OCI-LY7 (cell line): ENCODE results near the gene FOS. TPM values are rescaled to one million over a fixed set of nuclear protein-coding genes. Genes with fewer than 3 reads are reported as not detected.
A peak's percentile ranks its signal among the peaks of the same experiment; 100 is the strongest.

Experiments used
- BruUV-seq: library from RNA; stranded (reverse); fragments of 400-500 nt; replicated peaks from 2 replicates; lab custom pipeline; 2021; lab: Mats Ljungman, UMichigan
- CTCF ChIA-PET: fragments of 300-600 bp; sonication (Branson Sonifier 250); formaldehyde crosslinking; loops from one replicate; lab custom pipeline; 2022; ENCODE audit warnings: antibody characterized with exemption; ENCODE audit not compliant: unreplicated experiment; lab: Charles Lee
- POLR2A ChIA-PET: fragments of 300-600 bp; sonication (Branson Sonifier 250); formaldehyde crosslinking; loops from one replicate; lab custom pipeline; 2022; ENCODE audit warnings: antibody characterized with exemption; lab: Charles Lee
- DNase-seq: peaks from one replicate; pipeline ENCODE4 v3.0.0-alpha.2; 2015; ENCODE audit warnings: low spot score
- H2AFZ ChIP-seq: fragments of 200-600 bp; sonication (generic), shearing (Covaris generic); 2 replicates; pipeline ENCODE4 v1.6.1; 2014; ENCODE audit warnings: mild to moderate bottlenecking, antibody characterized with exemption, low read length, moderate library complexity
- H3K27ac ChIP-seq: fragments of 200-600 bp; sonication (generic); 2 replicates; pipeline ENCODE4 v1.5.1; 2014; ENCODE audit warnings: mixed run types, low read depth, mild to moderate bottlenecking, moderate library complexity, low read length, inconsistent platforms; ENCODE audit not compliant: poor library complexity, severe bottlenecking
- H3K36me3 ChIP-seq: fragments of 200-600 bp; sonication (generic); 2 replicates; pipeline ENCODE4 v1.6.1; 2014; ENCODE audit warnings: mild to moderate bottlenecking, antibody characterized with exemption, low read length, moderate library complexity, mixed read lengths; ENCODE audit not compliant: insufficient read depth
- H3K4me1 ChIP-seq: fragments of 200-600 bp; sonication (generic); 2 replicates; pipeline ENCODE4 v1.5.1; 2014; ENCODE audit warnings: mild to moderate bottlenecking, low read length; ENCODE audit not compliant: insufficient read depth, poor library complexity, severe bottlenecking
- H3K4me2 ChIP-seq: fragments of 200-600 bp; sonication (generic); 2 replicates; pipeline ENCODE4 v1.6.1; 2014; ENCODE audit warnings: mild to moderate bottlenecking, low read length
- H3K4me3 ChIP-seq: fragments of 200-600 bp; sonication (generic); 2 replicates; pipeline ENCODE4 v1.5.1; 2014; ENCODE audit warnings: mild to moderate bottlenecking, low read depth, low read length; ENCODE audit not compliant: poor library complexity, severe bottlenecking
- H3K79me2 ChIP-seq: fragments of 200-600 bp; sonication (generic); 2 replicates; pipeline ENCODE4 v1.6.1; 2016; ENCODE audit warnings: low read depth, mild to moderate bottlenecking, low read length, moderate library complexity, mixed read lengths; ENCODE audit not compliant: insufficient read depth
- H3K9me2 ChIP-seq: fragments of 200-600 bp; sonication (generic); 2 replicates; pipeline ENCODE4 v1.6.1; 2016; ENCODE audit warnings: mild to moderate bottlenecking, low read length, mixed read lengths; ENCODE audit not compliant: insufficient read depth
- H3K9me3 ChIP-seq: fragments of 200-600 bp; sonication (generic); 2 replicates; pipeline ENCODE4 v1.6.1; 2014; ENCODE audit warnings: mild to moderate bottlenecking, mixed run types, low read length, mixed read lengths
- H4K20me1 ChIP-seq: fragments of 200-600 bp; sonication (generic); 2 replicates; pipeline ENCODE4 v1.6.1; 2014; ENCODE audit warnings: mild to moderate bottlenecking, antibody characterized with exemption, low read length, moderate library complexity, mixed read lengths; ENCODE audit not compliant: insufficient read depth
- EZH2phosphoT487 ChIP-seq: fragments of 200-600 bp; sonication (generic); IDR thresholded peaks from 2 replicates; pipeline ENCODE4 v1.6.1; 2018; ENCODE audit warnings: low read depth, borderline replicate concordance, mild to moderate bottlenecking, mixed run types, antibody characterized with exemption, low read length, moderate library complexity, mixed read lengths
- intact Hi-C: fragments of 100-400 bp; cut with micrococcal nuclease; formaldehyde crosslinking; loops from one replicate; pipeline ENCODE4 v1.10.0; 2022; ENCODE audit not compliant: unreplicated experiment
- total RNA-seq, 2 experiments: library from RNA; depleted of rRNA in 1 of 2; stranded (reverse); fragments of >200 nt in 1 of 2; shearing (Covaris generic) in 1 of 2; gene quantifications; 2 replicates each; pipeline ENCODE4 v1.2.3, GENCODE V29; 2014 to 2022
- TF ChIP-seq, protein P1 (sequence below): fragments of 200-600 bp; sonication (generic); conservative IDR thresholded peaks from 2 replicates; pipeline ENCODE4 v1.5.1; 2014; ENCODE audit warnings: mild to moderate bottlenecking, antibody characterized with exemption, low read length, moderate library complexity, mixed read lengths

Gene FOS
- total RNA-seq, 2 experiments from 2014 or later = 3.3 to 16.9 TPM

DNA sequence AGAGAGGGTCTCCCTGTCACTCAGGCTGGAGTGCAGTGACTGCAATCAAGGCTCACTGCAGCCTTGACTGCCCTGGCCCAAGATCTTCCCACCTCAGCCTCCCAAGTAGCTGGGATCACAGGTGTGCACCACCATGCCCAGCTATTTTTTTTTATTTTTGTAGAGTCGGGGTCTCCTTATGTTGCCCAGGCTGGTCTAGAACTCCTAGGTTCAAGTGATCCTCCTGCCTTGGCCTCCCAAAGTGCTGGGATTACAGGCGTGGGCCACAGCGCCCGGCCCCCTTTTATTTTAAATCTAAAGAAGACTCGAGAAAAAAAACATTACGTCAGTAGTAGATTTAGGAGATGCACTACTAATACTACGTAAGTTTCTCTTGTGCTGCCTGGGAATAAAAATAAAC is 14.3 kb downstream of the FOS start:
- Histone ChIP-seq H3K9me3 (no peaks in the 10 kb centered on the region), H3K4me3 (no peak overlapping the region), H2AFZ (no peak overlapping the region), H3K4me1 (peaks cover 23% of the 10 kb centered on the region), H3K36me3 (no peaks in the 10 kb centered on the region), H3K9me2 (no peaks in the 10 kb centered on the region), H4K20me1 (no peaks in the 10 kb centered on the region), H3K79me2 (no peaks in the 10 kb centered on the region), H3K4me2 (no peak overlapping the region), H3K27ac (no peak overlapping the region)
- CTCF ChIA-PET = no interaction called here
- no peak for DNase-seq
- no peak for TF ChIP-seq EZH2phosphoT487
- TF ChIP-seq, protein P1, sequence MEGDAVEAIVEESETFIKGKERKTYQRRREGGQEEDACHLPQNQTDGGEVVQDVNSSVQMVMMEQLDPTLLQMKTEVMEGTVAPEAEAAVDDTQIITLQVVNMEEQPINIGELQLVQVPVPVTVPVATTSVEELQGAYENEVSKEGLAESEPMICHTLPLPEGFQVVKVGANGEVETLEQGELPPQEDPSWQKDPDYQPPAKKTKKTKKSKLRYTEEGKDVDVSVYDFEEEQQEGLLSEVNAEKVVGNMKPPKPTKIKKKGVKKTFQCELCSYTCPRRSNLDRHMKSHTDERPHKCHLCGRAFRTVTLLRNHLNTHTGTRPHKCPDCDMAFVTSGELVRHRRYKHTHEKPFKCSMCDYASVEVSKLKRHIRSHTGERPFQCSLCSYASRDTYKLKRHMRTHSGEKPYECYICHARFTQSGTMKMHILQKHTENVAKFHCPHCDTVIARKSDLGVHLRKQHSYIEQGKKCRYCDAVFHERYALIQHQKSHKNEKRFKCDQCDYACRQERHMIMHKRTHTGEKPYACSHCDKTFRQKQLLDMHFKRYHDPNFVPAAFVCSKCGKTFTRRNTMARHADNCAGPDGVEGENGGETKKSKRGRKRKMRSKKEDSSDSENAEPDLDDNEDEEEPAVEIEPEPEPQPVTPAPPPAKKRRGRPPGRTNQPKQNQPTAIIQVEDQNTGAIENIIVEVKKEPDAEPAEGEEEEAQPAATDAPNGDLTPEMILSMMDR = no peak
- intact Hi-C loops = no loop called here
- POLR2A ChIA-PET = no interaction called here
- no TSS peak for BruUV-seq

DNA sequence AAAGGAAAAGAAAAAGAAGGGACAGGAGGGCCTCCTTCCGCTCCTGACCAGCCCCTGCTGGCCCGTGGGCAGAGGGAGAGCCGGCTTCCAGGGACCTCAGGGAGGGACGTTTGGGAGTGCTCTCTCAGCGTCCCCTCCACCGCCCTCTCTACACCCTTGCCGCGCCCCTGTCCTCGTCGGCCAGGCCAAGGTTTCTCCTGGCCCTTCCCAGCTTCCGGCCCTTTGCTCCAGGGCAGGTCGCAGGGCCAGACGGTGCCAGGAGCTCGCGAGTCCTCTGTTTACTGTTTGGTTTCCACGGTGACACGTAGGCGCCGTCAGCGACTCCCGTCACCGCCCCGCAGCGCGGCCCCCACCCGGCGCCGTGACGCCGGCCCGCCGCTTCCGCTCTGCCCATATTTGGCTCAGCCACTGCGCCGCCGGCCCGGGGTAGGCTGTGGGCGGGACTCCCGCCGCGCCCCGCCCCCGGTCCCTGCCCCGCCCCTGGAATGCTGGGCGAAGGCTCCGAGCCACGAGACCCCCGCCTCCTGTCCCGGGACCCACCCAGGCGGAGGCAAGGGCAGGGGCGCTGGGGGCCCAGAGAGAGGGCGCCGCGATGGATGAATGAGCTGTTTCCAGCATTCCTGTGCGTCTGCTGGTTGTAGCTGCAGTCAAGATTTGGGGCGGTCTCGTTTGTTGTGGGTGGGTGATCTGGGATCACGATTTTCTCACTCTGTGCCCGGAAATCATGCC is 15.5 kb downstream of the FOS start:
- Histone ChIP-seq H3K9me3 (no peaks in the 10 kb centered on the region), H3K4me1 (peaks cover 21% of the 10 kb centered on the region), H3K4me2 (peak overlapping the region; percentile 72), H3K79me2 (no peaks in the 10 kb centered on the region), H3K27ac (no peak overlapping the region), H4K20me1 (no peaks in the 10 kb centered on the region), H3K36me3 (no peaks in the 10 kb centered on the region), H3K4me3 (peak overlapping the region; percentile 74), H2AFZ (peak overlapping the region; percentile 91), H3K9me2 (no peaks in the 10 kb centered on the region)
- BruUV-seq = no TSS peak
- DNase-seq = peak; percentile 92
- intact Hi-C loops = loop anchor here (1.0 to 2.0 kb wide), 3 partner anchors 45 to 71 kb away; no protein-coding TSS in a partner anchor
- CTCF ChIA-PET = interaction anchor here (1.0 kb wide), 1 partner anchor 106 kb away, joined by 3 read pairs; no protein-coding TSS in a partner anchor
- POLR2A ChIA-PET = interaction anchor here (0.7 to 1.0 kb wide), 3 partner anchors 50 to 158 kb away, joined by 3 to 4 read pairs (median 3); no protein-coding TSS in a partner anchor
- TF ChIP-seq, protein P1 = no peak
- no peak for TF ChIP-seq EZH2phosphoT487

DNA sequence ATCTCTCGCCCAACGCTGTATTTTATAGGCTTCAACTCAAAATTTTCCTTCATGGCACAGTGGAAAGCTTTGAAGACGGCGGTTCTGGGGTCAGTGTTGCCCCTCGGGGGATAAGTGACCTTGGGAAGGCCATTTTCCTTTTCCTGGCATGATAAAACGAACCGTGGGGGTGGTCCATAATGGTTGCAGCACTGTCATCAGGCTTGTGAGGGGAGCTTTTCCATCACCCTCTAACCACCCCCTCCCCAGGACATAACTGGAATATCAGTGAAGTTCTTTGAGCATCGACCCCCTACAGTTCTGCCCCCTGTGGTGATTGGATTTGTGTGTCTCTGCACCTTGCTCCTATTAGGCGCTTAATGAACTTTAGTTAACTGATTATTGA is 16.0 kb downstream of the FOS start:
- peak overlapping the region; percentile 74 for H3K4me3 ChIP-seq
- H3K36me3 ChIP-seq = no peaks in the 10 kb centered on the region
- no peaks in the 10 kb centered on the region for H3K79me2 ChIP-seq
- POLR2A ChIA-PET = interaction anchor here (0.7 to 1.5 kb wide), 4 partner anchors 50 to 169 kb away, joined by 3 to 4 read pairs (median 3); no protein-coding TSS in a partner anchor
- peak overlapping the region; percentile 72 for H3K4me2 ChIP-seq
- H3K9me3 ChIP-seq = no peaks in the 10 kb centered on the region
- CTCF ChIA-PET = interaction anchor here (1.0 to 1.3 kb wide), 2 partner anchors 106 to 163 kb away, joined by 3 read pairs; no protein-coding TSS in a partner anchor
- TF ChIP-seq, protein P1 = peak; percentile 60
- TF ChIP-seq EZH2phosphoT487 = no peak
- H3K9me2 ChIP-seq = no peaks in the 10 kb centered on the region
- H3K27ac ChIP-seq = no peak overlapping the region
- peaks cover 21% of the 10 kb centered on the region for H3K4me1 ChIP-seq
- no TSS peak for BruUV-seq
- H4K20me1 ChIP-seq = no peaks in the 10 kb centered on the region
- intact Hi-C loops = loop anchor here (1.0 to 2.0 kb wide), 3 partner anchors 45 to 72 kb away; no protein-coding TSS in a partner anchor
- peak; percentile 44 for DNase-seq
- H2AFZ ChIP-seq = peak overlapping the region; percentile 91
